Measurements from ENCODE around the gene CHKA.

The CHKA gene

DNA sequence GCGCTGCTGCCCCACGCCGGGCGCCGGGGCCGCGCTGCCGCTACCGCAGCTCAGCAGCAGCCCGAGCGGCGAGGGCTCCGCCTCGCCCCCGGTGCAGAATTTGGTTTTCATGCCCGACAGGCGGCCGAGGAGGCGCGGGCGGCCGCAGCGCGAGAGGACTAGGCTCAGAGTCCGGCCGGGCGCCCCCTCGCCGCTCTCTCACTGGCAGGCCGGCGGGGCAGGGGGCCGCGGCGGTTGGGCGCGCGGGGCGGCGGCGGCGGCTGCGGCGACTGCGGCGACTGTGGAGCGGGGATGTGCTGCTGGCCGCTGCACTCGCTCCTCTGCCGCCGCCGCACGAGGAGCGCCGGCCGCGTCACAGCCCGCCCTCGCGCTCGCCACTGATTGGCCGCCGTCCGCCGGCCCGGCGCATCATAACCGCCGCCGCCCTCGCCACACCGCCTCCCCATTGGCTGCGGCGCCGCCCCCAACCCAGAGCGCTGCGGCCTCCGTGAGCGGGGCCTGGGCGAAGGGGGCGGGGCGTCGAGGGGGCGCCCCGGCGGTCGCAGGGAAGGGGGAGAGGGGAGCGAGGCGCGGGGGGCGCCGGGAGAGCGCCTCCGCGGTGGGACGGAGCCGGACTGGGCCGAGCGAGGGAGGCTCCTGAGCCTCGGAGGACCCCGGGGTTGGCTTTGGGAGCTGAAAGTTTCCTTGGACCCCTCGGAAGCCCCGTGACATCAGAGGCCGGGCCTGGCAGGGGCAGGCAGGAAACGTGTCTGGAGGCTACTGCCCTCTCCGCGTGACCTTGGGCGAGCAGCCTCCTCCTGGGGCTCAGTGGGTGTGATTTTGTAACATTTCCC is at the start of gene CHKA:
Gene CHKA (minus strand): TSS at position 322 of the 833 bp plus-strand sequence. CDS start 211 bp downstream, at position 111.
- in situ Hi-C loops (cut with HindIII; ENCODE audit: low sequenced_read_pairs), result no loop called here

DNA sequence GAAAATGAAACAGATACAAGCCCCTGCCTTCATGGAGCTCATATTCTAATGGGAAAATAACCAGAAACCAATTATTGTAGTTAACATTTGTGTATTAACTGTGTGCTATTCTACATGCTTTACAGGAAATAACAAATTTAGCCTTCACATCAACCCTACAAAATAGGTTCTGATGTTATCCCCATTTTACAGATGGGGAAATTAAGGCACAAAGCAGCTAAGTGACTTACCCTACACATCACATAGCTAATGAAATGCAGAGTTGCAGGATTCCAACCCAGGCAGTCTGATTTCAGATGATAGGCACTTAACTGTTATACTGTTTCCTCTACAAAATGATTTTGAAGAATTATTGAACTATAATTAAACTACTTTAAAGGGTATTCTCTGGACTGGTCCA is 48.3 kb upstream of the CHKA start:
- in situ Hi-C loops (cut with HindIII; ENCODE audit: low sequenced_read_pairs), result no loop called here

DNA sequence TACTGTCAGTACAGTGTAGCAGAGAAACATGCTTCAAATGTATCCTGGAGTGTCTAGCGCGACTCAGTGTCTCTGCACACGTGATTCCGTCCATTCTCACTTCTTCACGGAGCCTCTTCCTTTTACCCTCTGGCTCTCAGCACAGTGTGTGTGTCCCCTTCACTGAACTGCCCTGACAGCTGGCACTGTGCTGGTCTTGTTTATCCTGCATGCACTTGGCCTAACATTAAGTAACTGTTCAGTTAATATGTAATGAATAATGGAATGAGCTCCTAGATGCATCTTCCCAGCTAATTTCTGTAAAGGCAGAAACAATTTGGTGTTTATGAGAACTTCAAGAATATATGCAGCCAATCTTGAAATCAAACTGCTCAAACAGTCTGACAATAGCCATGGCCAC is 47.5 kb upstream of the CHKA start:
- in situ Hi-C loops (cut with HindIII; ENCODE audit: low sequenced_read_pairs), result no loop called here

DNA sequence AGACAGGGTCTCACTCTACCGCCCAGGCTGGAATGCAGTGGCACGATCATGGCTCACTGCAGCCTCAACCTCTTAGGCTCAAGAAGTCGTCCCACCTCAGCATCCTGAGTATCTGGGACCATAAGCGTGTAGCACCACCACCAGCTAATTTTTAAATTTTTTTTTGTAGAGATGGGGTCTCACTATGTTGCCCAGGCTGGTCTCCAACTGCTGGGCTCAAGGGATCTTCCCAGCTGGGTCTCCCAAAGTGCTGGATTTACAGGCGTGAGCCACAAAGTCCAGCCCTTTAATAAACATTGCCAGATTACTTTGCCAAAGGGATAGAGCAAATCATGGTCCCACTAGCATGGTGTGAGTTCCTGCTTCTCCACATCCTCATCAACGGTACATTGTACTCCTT is 46.3 kb upstream of the CHKA start:
- in situ Hi-C loops (cut with HindIII; ENCODE audit: low sequenced_read_pairs), result no loop called here

DNA sequence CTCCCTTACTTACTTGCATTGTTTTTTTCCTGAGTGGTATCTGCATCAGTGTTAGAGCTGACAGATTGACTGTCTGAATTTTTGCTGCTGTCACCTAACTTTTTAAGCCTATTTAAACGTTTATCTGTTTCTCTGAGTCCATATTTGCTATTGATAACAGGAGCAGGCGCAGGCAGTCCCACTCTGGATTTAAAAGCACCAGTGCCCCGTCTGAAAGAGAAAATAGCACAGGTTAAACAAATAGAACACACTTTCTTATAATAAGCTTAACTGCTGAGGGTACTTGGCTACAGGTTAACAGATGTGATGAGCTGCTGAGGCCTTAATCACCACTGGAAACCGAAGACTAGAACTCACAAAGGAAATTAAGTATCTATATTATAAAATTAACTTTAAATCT is 45.8 kb upstream of the CHKA start:
- in situ Hi-C loops (cut with HindIII; ENCODE audit: low sequenced_read_pairs), result no loop called here

DNA sequence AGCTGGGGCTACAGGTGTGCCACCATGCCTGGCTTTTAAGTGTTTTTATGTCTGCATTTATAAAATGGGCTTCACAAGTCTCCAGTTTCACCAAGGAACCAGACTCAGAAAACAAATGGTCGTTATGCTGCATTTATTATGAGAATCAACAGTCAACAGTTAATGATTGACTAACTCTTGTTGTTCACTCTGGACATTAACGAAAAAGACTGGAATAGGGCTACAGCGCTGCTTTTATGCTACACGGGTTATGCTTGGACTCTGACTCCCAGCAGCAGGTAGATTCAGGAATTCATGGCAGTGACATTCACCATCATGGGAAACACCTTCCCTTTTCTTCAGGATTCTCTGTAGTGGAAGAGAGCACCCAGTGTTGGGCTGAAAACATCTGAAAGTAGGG is 44.4 kb upstream of the CHKA start:
- in situ Hi-C loops (cut with HindIII; ENCODE audit: low sequenced_read_pairs), result no loop called here

DNA sequence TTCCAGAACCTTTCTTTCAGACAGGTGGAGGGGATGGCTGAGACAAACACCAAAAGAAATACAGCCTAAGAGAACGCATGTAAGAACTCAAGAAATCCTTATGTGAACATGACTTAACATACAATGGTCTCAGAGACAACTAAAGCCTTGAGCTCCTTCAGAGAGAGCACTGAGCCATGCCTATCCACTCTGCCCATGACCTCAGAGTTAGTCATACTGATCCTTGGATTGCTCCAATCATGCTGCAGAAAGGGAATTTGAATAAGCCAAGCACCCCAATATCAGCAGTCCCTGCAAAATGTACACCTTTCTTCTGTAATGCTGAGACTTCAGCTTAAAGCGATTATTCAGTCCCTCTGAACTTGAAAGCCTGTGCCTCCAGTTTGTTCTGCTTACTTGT is 43.2 kb upstream of the CHKA start:
- in situ Hi-C loops (cut with HindIII; ENCODE audit: low sequenced_read_pairs), result no loop called here

DNA sequence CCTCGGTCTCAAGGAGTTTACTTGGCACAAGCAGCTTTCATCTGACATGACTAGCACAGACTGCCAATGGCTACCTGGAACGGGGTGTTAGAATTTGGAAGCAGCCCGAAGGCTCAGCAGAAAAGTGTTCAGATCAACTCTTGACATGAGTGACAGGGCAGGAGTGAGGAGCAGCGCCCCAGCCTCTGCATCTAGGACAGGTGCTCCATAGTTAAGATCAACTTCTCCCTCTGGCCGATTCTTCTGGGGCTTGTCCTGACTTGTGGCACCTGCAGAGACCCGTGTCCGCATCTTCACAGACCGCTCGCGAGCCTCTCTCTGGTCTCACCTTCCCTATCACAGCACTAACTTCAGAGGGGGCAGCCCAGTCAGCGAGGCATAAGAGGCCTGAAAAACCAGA is 42.5 kb upstream of the CHKA start:
- in situ Hi-C loops (cut with HindIII; ENCODE audit: low sequenced_read_pairs), result no loop called here

DNA sequence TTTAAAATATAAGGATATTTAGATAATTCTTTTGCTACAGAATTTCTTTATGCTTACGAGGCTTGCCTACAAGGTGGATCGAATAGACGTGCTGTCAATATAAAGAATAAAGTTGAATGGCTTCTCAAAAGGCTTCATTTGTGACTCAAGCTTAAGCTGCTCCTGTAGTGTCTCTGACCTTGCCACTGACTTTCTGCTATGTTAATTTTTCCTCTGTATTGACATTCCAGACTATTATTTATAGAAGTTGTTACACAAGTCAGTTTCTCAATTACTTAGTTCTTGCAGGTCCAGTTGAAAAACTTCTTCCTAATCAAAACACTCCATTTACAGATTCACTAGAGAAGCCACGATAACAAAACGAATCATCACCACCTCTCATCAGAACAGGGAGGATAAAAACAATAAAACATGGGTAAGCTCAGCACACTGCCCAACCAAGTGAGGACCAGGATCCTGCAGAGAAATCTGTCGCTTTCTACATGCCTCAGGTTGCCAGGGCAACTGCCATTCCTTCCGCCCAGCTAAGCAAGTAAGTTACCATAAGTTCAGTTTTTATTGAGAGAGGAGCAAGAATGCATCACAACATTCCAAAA is 39.0 kb upstream of the CHKA start:
- in situ Hi-C loops (cut with HindIII; ENCODE audit: low sequenced_read_pairs), result no loop called here

DNA sequence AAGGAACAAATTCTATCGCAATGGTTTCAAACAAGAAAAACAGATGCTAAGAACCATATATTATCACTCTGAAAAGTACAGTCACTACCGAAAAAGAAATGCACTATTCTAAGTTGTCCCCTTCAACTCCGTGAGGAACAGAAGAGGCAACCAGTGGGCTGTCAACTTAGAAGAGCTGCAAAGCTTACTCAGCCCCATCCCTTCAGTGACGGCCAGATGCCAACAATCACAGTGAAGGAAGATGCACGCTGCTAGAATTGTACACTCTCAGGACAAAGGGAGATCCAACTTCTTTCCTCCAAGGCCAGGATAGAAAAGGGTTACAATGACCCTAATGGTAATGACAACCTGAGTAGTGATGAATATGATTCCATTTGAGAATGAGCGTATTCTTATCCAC is 38.5 kb upstream of the CHKA start:
- in situ Hi-C loops (cut with HindIII; ENCODE audit: low sequenced_read_pairs), result no loop called here

DNA sequence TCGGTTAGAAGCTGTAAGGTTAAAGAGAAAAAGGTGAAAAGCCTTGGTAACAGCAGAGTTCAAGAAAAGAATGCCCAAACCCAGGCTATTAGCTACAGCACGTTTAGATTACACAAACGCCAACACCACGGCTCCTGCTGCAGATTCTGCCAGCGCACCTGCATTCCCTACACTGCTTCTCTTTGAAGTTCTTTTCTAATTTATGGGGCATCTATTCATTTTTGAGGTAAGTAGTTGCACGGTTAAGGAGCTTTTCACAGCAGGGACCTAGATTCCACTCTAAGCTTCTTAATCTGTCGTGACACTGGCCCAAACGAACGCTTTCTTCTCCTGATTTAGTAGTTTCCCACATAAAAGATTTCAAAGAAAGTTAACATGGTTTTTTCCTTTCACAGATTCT is 38.0 kb upstream of the CHKA start:
- in situ Hi-C loops (cut with HindIII; ENCODE audit: low sequenced_read_pairs), result no loop called here

DNA sequence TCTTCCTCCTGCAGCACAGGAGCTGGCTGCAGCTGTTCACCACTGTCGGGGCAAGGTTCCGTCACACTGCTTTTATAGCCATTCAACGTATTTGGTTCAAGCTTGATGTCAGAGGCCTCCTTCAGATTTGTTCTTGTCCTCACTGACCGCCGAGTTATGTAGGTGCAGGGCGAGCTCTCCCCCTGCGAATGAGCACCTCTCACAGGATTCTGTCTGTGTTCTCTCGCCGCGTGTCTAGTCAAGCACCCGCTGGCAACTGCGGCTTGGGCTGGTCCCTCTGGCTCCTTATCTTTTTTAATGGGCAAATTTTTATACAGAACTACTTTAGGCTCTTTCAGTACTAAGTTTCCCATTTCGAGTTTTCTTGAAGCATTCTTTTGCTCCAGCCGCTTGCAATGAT is 37.4 kb upstream of the CHKA start:
- in situ Hi-C loops (cut with HindIII; ENCODE audit: low sequenced_read_pairs), result no loop called here

DNA sequence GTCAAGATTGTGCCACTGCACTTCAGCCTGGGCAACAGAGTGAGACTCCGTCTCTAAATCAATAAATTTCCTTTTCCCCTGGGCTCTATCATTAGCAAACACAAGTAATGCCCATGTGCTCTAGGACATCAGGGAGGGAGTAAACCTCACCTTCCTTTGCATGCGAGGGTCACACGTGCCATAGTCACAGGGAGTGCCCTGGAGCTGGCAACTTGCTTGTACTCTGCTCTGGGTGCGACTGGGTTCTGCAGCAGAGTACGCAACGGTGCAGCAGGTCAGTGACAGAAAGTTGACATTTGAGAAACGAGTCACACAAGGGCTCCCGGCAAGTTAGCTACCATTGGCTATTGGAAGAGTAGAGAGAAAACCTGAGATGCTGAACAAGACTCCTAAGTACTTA is 32.6 kb upstream of the CHKA start:
- in situ Hi-C loops (cut with HindIII; ENCODE audit: low sequenced_read_pairs), result no loop called here

DNA sequence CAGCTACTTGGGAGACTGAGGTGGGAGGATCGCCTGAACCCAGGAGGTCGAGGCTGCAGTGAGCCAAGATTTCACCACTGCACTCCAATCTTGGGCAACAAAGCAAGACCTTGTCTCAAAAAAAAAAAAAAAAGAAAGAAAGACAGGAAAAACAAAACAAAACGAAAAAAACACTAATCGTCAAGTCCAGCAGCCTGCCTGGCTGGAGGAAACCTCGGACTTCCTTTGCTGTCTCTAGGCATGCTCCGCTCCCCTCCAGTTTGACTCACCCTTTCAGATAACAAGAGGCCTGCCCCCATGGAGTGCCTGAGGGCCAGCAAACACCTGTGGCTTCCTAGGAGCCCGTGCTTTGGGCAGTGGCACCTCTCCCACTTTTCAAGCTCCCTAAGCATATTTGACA is 28.8 kb upstream of the CHKA start:
- in situ Hi-C loops (cut with HindIII; ENCODE audit: low sequenced_read_pairs), result no loop called here

DNA sequence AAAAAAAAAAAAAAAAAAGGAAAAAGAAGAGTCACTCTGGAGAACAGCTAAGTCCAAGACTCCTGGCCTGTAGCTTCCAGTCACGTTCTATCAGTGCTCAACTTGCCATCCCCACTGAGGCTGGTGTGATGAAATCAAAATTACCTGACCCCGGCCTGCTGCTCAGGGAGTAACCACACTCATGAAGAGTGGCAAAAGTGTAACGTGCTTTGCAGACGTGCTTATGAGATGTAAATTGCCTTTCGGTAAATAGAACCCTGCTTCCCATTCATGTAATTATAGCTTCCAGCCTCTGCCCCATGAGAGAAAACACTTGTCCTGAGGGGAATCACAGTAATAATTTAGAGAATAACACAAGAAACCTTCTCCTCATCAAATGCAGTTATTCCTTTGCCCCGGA is 28.2 kb upstream of the CHKA start:
- in situ Hi-C loops (cut with HindIII; ENCODE audit: low sequenced_read_pairs), result no loop called here

DNA sequence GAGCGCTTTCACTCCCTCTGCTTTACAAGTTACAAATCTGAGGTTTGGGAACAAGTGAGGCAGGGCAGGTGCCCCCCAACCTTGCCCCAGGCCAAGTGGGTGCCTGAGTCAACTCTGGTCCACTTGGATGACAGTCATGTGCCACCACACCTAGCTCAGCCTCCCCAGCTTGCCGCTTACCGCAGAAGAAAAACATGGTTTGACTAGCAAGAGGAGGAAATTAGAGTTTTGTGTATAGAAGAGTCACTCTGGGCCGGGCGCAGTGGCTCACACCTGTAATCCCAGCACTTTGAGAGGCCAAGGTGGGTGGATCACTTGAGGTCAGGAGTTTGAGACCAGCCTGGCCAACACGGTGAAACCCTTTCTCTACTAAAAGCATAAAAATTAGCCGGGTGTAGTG is 27.7 kb upstream of the CHKA start:
- in situ Hi-C loops (cut with HindIII; ENCODE audit: low sequenced_read_pairs), result no loop called here

DNA sequence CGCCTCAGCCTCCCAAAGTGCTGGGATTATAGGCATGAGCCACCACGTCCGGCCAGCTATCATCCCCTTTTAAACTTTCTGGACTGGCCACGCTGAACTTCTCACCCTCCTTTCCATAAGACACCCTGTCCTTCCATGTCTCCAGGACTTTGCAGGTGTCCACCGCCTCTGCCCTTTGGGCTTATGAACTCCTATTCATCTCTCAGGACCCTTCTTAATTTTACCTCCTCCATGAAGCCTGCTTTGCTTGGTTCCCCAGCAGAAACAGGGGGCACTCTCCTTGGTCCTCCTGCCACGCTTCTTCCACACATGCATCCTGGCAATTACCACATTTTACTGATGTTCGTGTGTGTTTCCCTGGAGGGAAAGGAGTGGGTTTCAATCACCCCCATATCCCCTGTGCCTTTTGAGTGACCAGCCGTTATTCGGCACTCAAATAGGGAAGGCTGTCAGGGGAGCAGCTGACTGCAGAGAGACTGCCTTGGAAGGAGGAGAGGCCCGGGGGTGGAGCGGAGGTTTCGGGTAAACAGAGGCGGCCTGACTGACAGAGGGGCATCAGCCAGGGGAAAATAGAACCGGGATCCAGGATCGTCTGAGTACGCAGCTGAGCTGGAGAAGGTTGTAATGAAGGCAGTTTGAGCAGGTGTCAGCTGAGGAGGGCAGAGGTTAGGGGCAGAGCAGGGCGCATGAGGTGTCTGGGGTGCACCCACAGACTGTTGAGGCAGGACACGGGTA is 27.1 kb upstream of the CHKA start:
- in situ Hi-C loops (cut with HindIII; ENCODE audit: low sequenced_read_pairs), result no loop called here

DNA sequence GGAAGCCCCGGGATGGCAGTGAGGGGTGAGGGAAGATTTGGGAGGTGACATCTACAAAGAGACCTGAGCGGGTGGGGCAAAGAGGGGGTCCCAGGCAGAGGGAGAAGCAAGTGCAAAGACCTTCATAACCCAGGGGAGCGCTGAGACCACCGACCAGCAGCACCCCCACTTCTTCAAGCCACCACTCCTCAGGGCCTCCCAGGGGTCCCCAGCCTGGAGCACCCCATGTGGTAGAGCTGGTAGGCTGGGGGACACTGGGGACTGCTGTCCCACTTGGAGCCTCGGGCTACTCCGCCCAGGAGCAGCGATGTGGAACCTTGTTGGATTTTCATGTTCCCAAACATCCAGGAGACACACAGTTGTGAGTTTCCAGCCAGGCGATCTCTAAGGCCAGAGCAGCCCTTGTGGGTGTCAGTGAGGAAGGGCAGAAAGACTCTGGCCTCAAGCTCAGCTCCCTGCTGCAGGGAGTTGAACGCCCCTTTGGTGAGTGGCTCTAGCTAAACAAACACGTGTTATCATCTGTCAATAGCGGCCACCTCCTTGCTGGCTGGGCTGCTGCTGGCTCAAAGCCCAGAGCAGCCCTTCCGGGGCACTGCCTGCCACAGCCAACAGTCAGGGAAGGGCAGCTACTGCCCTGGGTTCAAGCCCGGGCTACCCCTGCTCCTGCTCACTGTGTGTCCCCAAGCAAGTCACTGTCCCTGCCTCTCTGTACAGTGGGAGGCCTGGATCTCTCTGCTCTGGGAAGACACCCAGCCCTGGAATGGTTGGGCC is 25.7 kb upstream of the CHKA start:
- in situ Hi-C loops (cut with HindIII; ENCODE audit: low sequenced_read_pairs), result no loop called here

DNA sequence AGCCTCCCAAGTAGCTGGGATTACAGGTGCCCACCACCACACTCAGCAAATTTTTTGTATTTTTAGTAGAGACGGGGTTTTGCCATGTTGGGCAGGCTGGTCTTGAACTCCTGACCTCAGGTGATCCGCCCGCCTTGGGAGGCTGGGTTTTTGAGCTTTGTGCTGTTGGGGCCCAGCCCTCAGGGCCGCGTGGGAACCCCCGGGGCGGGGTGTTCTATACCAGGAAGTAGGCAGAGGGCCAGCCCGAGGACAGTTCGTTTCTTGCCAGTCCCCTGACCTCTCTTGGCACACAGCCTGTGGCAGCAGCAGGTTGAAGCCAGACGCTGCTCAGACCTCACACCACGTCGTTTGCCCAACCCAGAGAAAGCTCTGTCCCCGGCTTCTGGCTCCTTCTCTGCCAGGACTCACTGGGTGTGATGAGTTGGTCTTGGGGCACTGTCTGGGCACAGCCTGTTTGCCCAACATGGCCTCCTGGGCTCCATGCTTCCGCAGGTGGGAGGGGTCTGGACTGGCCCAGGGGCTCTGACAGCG is 24.9 kb upstream of the CHKA start:
- in situ Hi-C loops (cut with HindIII; ENCODE audit: low sequenced_read_pairs), result no loop called here

DNA sequence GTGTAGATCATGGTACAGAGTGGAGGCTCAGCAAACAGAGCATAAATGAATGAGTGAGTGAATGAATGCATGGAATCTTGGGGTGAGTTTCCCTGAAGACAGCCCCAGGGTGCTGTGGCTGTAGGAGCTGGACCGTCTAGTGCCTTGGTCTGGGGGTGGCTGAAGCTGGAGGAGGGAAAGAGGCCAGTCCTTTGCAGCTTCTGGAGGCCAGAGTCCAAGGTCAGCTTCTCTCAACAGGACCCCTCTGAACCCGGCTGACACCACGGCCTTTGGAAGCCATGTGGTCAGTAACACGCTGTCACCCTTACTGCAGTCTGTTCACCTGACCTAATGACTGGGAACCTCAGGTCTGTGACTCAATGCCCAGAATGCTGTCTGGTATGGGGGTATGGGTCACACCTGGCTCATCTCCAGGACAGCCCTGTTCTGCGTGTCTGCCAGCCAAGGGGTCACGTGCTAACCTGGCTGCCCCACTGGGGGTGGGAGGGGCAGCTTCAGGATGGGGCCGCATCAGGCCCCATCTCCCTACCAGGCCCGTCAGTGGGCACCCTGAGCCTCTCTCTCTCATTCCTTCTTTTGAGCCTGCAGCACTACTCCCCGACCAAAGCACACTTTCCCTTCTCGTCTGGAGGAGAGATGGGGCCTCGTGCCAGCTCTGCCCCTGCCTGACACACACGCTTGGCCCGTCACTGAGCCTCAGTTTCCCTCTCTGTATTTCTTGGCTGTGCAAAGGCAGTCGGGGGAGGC is 24.1 kb upstream of the CHKA start:
- in situ Hi-C loops (cut with HindIII; ENCODE audit: low sequenced_read_pairs), result no loop called here

Data from endothelial cell of hepatic sinusoid (primary cell).